Naive thymus-derived CD4-positive, alpha-beta T cell (primary cell): ENCODE measurements around the gene VSIG10. TPM values are rescaled to one million over a fixed set of nuclear protein-coding genes. Genes with fewer than 3 reads are reported as not detected.
"Not testable (repeated sequence)": the region's sequence is repeated elsewhere in the genome, so short reads cannot be mapped to it uniquely, and the experiment has no call there.

ENCODE experiments used
- ATAC-seq: fragments of 150-1000 bp; cut with Tn5 transposase; 2 replicates; pipeline ENCODE4 v1.10.0; 2021; ENCODE audit warnings: mild to moderate bottlenecking, moderate library complexity
- CTCF ChIA-PET: fragments of 350-600 bp; sonication (Branson Sonifier 250); formaldehyde crosslinking; loops from one replicate; lab custom pipeline; 2021; ENCODE audit warnings: antibody characterized with exemption; lab: Charles Lee
- POLR2A ChIA-PET: fragments of 350-600 bp; sonication (Branson Sonifier 250); formaldehyde crosslinking; loops from one replicate; lab custom pipeline; 2021; ENCODE audit warnings: antibody characterized with exemption, inconsistent platforms; lab: Charles Lee
- DNase-seq, 9 donors: peaks; one replicate each; pipeline versions ENCODE4 v3.0.0 to v3.0.0-alpha.2; 2020 to 2022; ENCODE audit warnings: mixed read lengths in 1 of 9
- H3K27ac ChIP-seq: one replicate; pipeline ENCODE4 v1.7.0; 2013; ENCODE audit warnings: mild to moderate bottlenecking, low read depth, low read length, moderate library complexity
- H3K27me3 ChIP-seq, 2 donors: one replicate each; pipeline ENCODE4 v1.7.0; 2013; ENCODE audit warnings: low read length in 2 of 2, mild to moderate bottlenecking in 2 of 2, moderate library complexity in 2 of 2; ENCODE audit not compliant: control insufficient read depth in 2 of 2, insufficient read depth in 2 of 2
- H3K36me3 ChIP-seq, 3 experiments: 1 replicate in 2 of 3; 2 replicates in 1 of 3; pipeline ENCODE4 v1.7.0; 2013; ENCODE audit warnings: low read length in 3 of 3, mild to moderate bottlenecking in 3 of 3, moderate library complexity in 1 of 3; ENCODE audit not compliant: insufficient read depth in 3 of 3, control insufficient read depth in 2 of 3
- H3K4me1 ChIP-seq, 2 donors: one replicate each; pipeline ENCODE4 v1.7.0; 2013; ENCODE audit warnings: low read length in 2 of 2, mild to moderate bottlenecking in 2 of 2, moderate library complexity in 1 of 2; ENCODE audit not compliant: control insufficient read depth in 2 of 2, insufficient read depth in 2 of 2
- H3K4me3 ChIP-seq: 2 replicates; pipeline ENCODE4 v1.7.0; 2013; ENCODE audit warnings: mild to moderate bottlenecking, low read length
- H3K9me3 ChIP-seq, 3 experiments: 1 replicate in 2 of 3; 2 replicates in 1 of 3; pipeline ENCODE4 v1.7.0; 2013; ENCODE audit warnings: low read length in 3 of 3; ENCODE audit not compliant: control insufficient read depth in 2 of 3
- H3K27ac Mint-ChIP-seq, 9 donors: one replicate each; pipeline ENCODE4 v1.8.0; 2020 to 2022; ENCODE audit warnings: mixed read lengths in 9 of 9, mild to moderate bottlenecking in 8 of 9, moderate library complexity in 5 of 9, inconsistent platforms in 2 of 9
- H3K27me3 Mint-ChIP-seq, 5 donors: one replicate each; pipeline ENCODE4 v1.8.0; 2021 to 2022; ENCODE audit warnings: mixed read lengths in 5 of 5, mild to moderate bottlenecking in 1 of 5
- H3K36me3 Mint-ChIP-seq, 5 donors: one replicate each; pipeline ENCODE4 v1.8.0; 2020 to 2022; ENCODE audit warnings: mixed read lengths in 5 of 5, mild to moderate bottlenecking in 3 of 5, inconsistent platforms in 1 of 5
- H3K4me1 Mint-ChIP-seq, 7 donors: one replicate each; pipeline ENCODE4 v1.8.0; 2020 to 2022; ENCODE audit warnings: mixed read lengths in 7 of 7, mild to moderate bottlenecking in 3 of 7, inconsistent platforms in 1 of 7
- H3K4me3 Mint-ChIP-seq, 10 donors: one replicate each; pipeline ENCODE4 v1.8.0; 2020 to 2022; ENCODE audit warnings: mild to moderate bottlenecking in 10 of 10, mixed read lengths in 10 of 10, moderate library complexity in 6 of 10, inconsistent platforms in 2 of 10
- H3K9me3 Mint-ChIP-seq, 11 donors: one replicate each; pipeline ENCODE4 v1.8.0; 2020 to 2022; ENCODE audit warnings: mixed read lengths in 11 of 11, mild to moderate bottlenecking in 4 of 11, inconsistent platforms in 1 of 11, moderate library complexity in 1 of 11
- intact Hi-C, 2 donors: fragments of 100-400 bp; cut with micrococcal nuclease; formaldehyde crosslinking; loops; one replicate each; pipeline ENCODE4 v1.15.1; 2023
- polyA plus RNA-seq, 2 donors: library from polyadenylated mRNA; unstranded; fragments of 300-500 nt; fragmentation: Illumina TruSeq; gene quantifications; one replicate each; pipeline ENCODE4 v1.2.3, GENCODE V29; 2021
- total RNA-seq, 6 experiments: library from RNA in 5 of 6; stranded (reverse) in 5 of 6; gene quantifications; 1 replicate in 5 of 6; 2 replicates in 1 of 6; pipeline ENCODE4 v1.2.3 and lab custom pipeline; 2021 to 2026

Gene VSIG10
- total and polyA plus RNA-seq, 7 experiments from 2014 or later: 1.5 to 8.5 (median 5.3) TPM

DNA sequence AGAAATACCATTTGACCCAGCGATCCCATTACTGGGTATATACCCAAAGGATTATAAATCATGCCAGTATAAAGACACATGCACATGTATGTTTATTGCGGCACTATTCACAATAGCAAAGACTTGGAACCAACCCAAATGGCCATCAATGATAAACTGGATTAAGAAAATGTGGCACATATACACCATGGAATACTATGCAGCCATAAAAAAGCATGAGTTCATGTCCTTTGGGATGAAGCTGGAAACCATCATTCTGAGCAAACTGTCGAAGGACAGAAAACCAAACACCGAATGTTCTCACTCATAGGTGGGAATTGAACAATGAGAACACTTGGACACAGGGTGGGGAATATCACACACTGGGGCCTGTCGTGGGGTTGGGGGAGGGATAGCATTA lies 25.6 kb upstream of the VSIG10 start:
- H3K9me3 ChIP-seq, H3K36me3 Mint-ChIP-seq, intact Hi-C loops, H3K4me1 ChIP-seq, H3K36me3 ChIP-seq, POLR2A ChIA-PET, CTCF ChIA-PET, H3K9me3 Mint-ChIP-seq, H3K27ac Mint-ChIP-seq, H3K4me3 ChIP-seq, H3K27me3 ChIP-seq, H3K27me3 Mint-ChIP-seq, H3K4me3 Mint-ChIP-seq, ATAC-seq, DNase-seq, H3K27ac ChIP-seq: not testable (repeated sequence)
- peaks cover 0 to 12% (median 5%) of the 10 kb centered on the region in 7 donors for H3K4me1 Mint-ChIP-seq

DNA sequence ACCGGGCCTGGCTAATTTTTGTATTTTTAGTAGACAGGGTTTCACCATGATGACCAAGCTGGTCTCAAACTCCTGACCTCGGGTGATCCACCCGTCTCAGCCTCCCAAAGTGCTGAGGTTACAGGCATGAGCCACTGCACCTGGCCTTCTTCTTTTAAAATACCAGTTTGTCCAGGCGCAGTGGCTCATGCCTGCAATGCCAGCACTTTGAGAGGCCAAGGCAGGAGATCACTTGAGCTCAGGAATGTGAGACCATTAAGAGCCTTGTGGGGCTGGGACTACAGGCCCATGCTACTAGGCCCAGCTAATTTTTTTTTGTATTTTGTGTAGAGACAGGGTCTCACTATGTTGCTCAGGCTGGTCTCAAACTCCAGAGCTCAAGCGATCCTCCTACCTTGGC lies 24.1 kb upstream of the VSIG10 start:
- Histone ChIP-seq H3K4me3 (no peak overlapping the region), H3K36me3 (no peaks in the 10 kb centered on the region), H3K27me3 (no peaks in the 10 kb centered on the region), H3K4me1 (no peaks in the 10 kb centered on the region), H3K27ac (no peak overlapping the region), H3K9me3 (no peaks in the 10 kb centered on the region)
- Mint-ChIP-seq H3K9me3 (no peaks in the 10 kb centered on the region), H3K27me3 (no peaks in the 10 kb centered on the region), H3K4me1 (peaks cover 0 to 5% (median 4%) of the 10 kb centered on the region in 7 donors), H3K27ac (no peak overlapping the region), H3K36me3 (peaks cover 0 to 3% (median 0%) of the 10 kb centered on the region in 5 donors), H3K4me3 (no peak overlapping the region)
- ChIA-PET CTCF (interaction anchor here (1.1 kb wide), 1 partner anchor 248 kb away, joined by 3 read pairs; no protein-coding TSS in a partner anchor), POLR2A (interaction anchor here (0.6 kb wide), 1 partner anchor 18 kb away, joined by 5 read pairs; no protein-coding TSS in a partner anchor)
- DNase-seq (no peak), ATAC-seq (no peak)
- intact Hi-C loops: no loop called here

DNA sequence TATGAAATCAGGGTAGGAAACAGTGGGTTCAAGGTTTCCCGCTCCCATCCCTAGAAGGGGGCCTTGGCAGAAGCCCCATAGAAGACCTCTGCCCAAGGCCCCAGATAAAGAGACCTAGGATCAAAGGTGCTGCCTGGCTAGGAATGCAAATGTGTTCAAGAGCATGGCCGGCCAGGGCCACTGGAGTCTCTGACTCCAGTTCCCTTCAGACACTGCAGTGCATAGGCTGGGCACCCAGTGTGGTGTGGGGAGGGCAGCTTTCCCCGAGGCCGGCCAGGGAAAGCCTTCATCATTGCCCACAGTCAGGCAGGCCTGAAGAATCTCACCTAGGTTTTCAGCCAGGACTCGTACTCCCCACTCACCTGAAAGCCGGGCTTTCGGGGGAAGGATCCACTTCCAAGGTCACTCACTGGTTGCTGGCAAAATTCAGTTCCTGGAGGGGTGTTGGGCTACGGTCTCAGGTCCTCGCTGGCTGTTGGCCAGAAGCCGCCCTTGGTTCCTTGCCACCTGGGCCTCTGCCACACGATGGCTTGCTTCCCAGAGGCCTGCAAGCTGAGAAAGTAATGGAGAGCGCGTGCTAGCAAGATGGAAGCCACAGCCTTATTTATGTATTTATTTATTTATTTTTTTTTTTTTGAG lies 22.4 kb upstream of the VSIG10 start:
- Histone ChIP-seq H3K27me3 (no peaks in the 10 kb centered on the region), H3K4me1 (no peaks in the 10 kb centered on the region), H3K27ac (no peak overlapping the region), H3K4me3 (no peak overlapping the region), H3K9me3 (no peaks in the 10 kb centered on the region), H3K36me3 (no peaks in the 10 kb centered on the region)
- no peak for ATAC-seq
- intact Hi-C loops: no loop called here
- Mint-ChIP-seq H3K36me3 (peaks cover 0 to 3% (median 0%) of the 10 kb centered on the region in 5 donors), H3K27ac (no peak overlapping the region), H3K4me1 (peaks cover 0 to 4% (median 0%) of the 10 kb centered on the region in 7 donors), H3K9me3 (no peaks in the 10 kb centered on the region), H3K27me3 (no peaks in the 10 kb centered on the region), H3K4me3 (no peak overlapping the region)
- ChIA-PET CTCF (interaction anchor here (0.7 kb wide), 1 partner anchor 252 kb away, joined by 3 read pairs; no protein-coding TSS in a partner anchor), POLR2A (no interaction called here)
- no peak for DNase-seq

DNA sequence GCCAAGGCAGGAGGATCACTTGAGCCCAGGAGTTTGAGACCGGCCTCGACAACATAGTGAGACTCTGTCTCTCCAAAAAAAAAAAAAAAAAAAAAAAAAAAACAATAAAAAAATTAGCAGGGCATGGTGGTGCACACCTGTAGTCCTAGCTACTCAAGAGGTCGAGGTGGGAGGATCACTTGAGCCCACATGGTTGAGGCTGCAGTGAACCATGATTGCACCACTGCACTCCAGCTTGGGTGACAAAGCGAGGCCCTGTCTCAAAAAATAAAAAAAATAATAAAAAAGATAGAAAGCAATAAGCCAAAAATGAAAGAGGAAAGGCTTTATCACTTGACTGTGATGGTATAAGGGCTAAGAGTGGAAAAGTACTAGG lies 21.9 kb upstream of the VSIG10 start:
- H3K27ac ChIP-seq: no peak overlapping the region
- no peak overlapping the region for H3K4me3 ChIP-seq
- H3K9me3 ChIP-seq: no peaks in the 10 kb centered on the region
- ATAC-seq (no peak), DNase-seq (no peak)
- POLR2A ChIA-PET: no interaction called here
- Mint-ChIP-seq H3K27ac (no peak overlapping the region), H3K9me3 (no peaks in the 10 kb centered on the region), H3K27me3 (no peaks in the 10 kb centered on the region), H3K36me3 (peaks cover 0 to 3% (median 0%) of the 10 kb centered on the region in 5 donors), H3K4me1 (peaks cover under 1 to 6% (median 4%) of the 10 kb centered on the region in 7 donors), H3K4me3 (no peak overlapping the region)
- intact Hi-C loops: no loop called here
- CTCF ChIA-PET: interaction anchor here (0.7 kb wide), 1 partner anchor 252 kb away, joined by 3 read pairs; no protein-coding TSS in a partner anchor
- H3K4me1 ChIP-seq: no peaks in the 10 kb centered on the region
- no peaks in the 10 kb centered on the region for H3K36me3 ChIP-seq
- no peaks in the 10 kb centered on the region for H3K27me3 ChIP-seq

DNA sequence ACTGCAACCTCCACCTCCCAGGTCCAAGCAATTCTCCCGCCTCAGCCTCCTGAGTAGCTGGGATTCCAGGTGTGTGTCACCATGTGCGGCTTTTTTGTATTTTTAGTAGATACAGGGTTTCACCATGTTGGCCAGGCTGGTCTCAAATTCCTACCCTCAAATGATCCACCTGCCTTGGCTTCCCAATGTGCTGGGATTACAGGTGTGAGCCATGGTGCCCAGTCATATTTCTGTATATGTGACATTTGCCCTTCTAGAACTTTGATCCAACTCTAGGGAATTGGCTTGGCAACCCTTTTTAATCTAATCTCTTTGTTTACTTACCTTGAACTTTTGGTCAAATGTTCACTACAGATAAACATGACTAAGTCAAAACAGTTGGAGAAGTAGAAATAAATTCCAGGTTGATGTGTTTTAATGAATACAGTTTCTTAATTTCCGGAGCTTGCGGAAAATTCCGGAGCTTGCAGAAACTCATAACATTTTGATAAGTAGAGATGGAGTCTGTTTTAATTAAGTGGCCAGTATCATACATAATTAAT lies 20.6 kb upstream of the VSIG10 start:
- no peaks in the 10 kb centered on the region for H3K9me3 Mint-ChIP-seq
- no peak overlapping the region for H3K4me3 ChIP-seq
- H3K36me3 Mint-ChIP-seq: no peaks in the 10 kb centered on the region
- intact Hi-C loops: no loop called here
- no peaks in the 10 kb centered on the region for H3K27me3 Mint-ChIP-seq
- POLR2A ChIA-PET: no interaction called here
- H3K4me3 Mint-ChIP-seq: no peak overlapping the region
- H3K27ac Mint-ChIP-seq: no peak overlapping the region
- DNase-seq (no peak), ATAC-seq (no peak)
- H3K36me3 ChIP-seq: no peaks in the 10 kb centered on the region
- no peak overlapping the region for H3K27ac ChIP-seq
- H3K4me1 ChIP-seq: peaks cover 0 to 3% of the 10 kb centered on the region in 2 donors
- no peaks in the 10 kb centered on the region for H3K9me3 ChIP-seq
- H3K4me1 Mint-ChIP-seq: peaks cover 5 to 12% (median 8%) of the 10 kb centered on the region in 7 donors
- CTCF ChIA-PET: interaction anchor here (0.6 kb wide), 1 partner anchor 114 kb away, joined by 12 read pairs; no protein-coding TSS in a partner anchor
- no peaks in the 10 kb centered on the region for H3K27me3 ChIP-seq

DNA sequence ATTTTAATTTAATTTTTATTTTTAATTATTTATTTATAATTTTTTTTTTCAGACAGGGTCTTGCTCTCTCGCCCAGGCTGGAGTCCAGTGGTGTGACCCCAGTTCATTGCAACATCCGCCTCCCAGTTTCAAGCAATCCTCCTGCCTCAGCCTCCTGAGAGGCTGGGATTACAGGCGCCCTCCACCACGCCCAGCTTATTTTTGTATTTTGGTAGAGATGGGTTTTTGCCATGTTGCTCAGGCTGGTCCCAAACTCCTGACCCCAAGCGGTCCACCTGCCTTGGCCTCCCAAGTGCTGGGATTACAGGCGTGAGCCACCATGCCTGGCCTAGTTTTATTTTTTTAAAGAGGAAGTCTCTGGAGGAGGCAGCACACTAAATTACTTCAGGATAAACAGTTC lies 18.5 kb upstream of the VSIG10 start:
- no peaks in the 10 kb centered on the region for H3K9me3 ChIP-seq
- no peak overlapping the region for H3K4me3 ChIP-seq
- CTCF ChIA-PET: interaction anchor here (0.9 to 1.1 kb wide), 2 partner anchors 37 to 42 kb away, joined by 3 read pairs; no protein-coding TSS in a partner anchor
- no peak overlapping the region for H3K27ac ChIP-seq
- ATAC-seq: no peak
- no peak for DNase-seq
- intact Hi-C loops: no loop called here
- no peaks in the 10 kb centered on the region for H3K36me3 ChIP-seq
- POLR2A ChIA-PET: no interaction called here
- H3K4me3 Mint-ChIP-seq: no peak overlapping the region
- H3K27ac Mint-ChIP-seq: no peak overlapping the region
- H3K27me3 Mint-ChIP-seq: no peaks in the 10 kb centered on the region
- H3K27me3 ChIP-seq: no peaks in the 10 kb centered on the region
- peaks cover 4 to 12% (median 8%) of the 10 kb centered on the region in 7 donors for H3K4me1 Mint-ChIP-seq
- peaks cover 0 to 3% of the 10 kb centered on the region in 2 donors for H3K4me1 ChIP-seq
- H3K36me3 Mint-ChIP-seq: no peaks in the 10 kb centered on the region
- no peaks in the 10 kb centered on the region for H3K9me3 Mint-ChIP-seq
